ENCODE measurements around the gene CXADR.
A peak's percentile ranks its signal among the peaks of the same experiment; 100 is the strongest.

The CXADR gene

DNA sequence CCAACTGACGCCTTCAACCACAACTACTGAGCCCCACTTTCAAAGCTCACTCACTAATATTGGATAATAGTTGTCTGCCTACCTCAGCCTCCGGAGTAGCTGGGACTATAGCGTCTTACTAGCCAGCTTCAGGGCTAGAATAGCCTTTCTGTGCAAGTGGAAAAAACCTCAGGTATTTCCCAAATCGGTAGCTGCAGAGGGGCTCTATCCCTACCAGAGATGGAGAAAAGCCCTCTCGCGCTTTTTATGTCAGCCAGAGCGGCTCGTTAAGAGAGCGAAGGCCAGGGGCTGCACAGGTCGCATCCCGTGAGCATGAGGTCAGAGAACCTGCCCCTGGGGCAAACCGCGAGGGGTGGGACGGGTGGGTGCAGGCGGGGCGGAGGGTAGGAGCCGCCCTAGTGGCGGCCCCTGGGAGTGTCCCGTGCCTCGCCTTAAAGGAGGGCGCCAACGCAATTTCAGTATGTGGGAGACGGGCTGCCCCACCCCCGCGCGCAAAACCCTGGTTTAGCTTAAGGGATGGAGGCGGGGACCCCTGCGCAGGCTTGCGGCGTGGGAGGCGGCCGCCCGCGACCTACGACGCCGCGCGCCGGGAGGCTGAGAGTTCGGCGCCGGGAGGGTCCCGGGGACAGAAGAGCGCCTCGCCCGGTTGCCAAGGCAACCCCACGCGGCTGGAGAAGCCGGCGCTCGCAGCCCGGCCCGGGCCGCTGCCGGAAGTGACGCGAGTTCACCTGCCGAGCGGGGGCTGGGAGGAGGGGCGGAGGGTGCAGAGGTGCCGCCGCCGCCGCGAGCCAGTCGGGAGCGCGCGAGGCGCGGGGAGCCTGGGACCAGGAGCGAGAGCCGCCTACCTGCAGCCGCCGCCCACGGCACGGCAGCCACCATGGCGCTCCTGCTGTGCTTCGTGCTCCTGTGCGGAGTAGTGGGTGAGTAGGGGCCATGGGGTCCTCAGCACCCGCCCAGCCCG, at the start of gene CXADR:
Gene CXADR, plus strand, starts transcription at position 791 of the 961 bp plus-strand sequence. Its CDS starts 87 bp downstream, at position 878.
- TF ChIP-seq, protein P1, sequence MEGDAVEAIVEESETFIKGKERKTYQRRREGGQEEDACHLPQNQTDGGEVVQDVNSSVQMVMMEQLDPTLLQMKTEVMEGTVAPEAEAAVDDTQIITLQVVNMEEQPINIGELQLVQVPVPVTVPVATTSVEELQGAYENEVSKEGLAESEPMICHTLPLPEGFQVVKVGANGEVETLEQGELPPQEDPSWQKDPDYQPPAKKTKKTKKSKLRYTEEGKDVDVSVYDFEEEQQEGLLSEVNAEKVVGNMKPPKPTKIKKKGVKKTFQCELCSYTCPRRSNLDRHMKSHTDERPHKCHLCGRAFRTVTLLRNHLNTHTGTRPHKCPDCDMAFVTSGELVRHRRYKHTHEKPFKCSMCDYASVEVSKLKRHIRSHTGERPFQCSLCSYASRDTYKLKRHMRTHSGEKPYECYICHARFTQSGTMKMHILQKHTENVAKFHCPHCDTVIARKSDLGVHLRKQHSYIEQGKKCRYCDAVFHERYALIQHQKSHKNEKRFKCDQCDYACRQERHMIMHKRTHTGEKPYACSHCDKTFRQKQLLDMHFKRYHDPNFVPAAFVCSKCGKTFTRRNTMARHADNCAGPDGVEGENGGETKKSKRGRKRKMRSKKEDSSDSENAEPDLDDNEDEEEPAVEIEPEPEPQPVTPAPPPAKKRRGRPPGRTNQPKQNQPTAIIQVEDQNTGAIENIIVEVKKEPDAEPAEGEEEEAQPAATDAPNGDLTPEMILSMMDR (IDR thresholded peaks at IDR 0.05), result peak; percentile 15
- Histone ChIP-seq H3K27ac (peak within 1 kb of the TSS; percentile 44), H3K27me3 (ENCODE audit: control insufficient read depth, insufficient read depth, low read length) (no peaks in the 10 kb centered on the region), H3K4me1 (no peaks in the 10 kb centered on the region), H3K4me3 (ENCODE audit: low read depth, low read length) (peak within 1 kb of the TSS; percentile 71), H3K36me3 (ENCODE audit: control insufficient read depth, insufficient read depth, low read length) (no peaks in the 10 kb centered on the region), H3K9me3 (ENCODE audit: control insufficient read depth, low read length) (no peaks in the 10 kb centered on the region), H3K79me2 (no peaks in the 10 kb centered on the region), H2AFZ (peak within 1 kb of the TSS; percentile 84), H3K4me2 (ENCODE audit: low read length) (peak within 1 kb of the TSS; percentile 74), H3K9ac (no peak within 1 kb of the TSS)

DNA sequence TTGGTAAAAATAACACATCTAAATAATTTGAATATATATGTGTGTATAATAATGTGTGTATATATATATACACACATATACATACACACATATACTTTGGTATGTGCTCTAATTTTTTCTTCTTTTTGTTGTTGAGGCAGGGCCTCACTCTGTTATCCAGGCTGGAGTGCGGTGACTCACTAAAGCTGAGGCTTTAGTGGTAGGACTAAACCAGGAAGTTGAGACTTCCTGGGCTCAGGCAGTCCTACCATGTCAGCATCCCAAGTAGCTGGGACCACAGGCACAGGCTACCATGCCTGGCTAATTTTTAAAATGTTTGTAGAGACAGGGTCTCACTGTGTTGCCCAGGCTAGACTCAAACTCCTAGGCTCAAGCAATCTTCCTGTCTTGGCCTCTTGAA, 46.7 kb upstream of the CXADR start:
- TF ChIP-seq, protein P1 (IDR thresholded peaks at IDR 0.05), result no peak
- Histone ChIP-seq H3K9ac (no peak overlapping the region), H3K36me3 (ENCODE audit: control insufficient read depth, insufficient read depth, low read length) (no peaks in the 10 kb centered on the region), H3K79me2 (no peaks in the 10 kb centered on the region), H3K27me3 (ENCODE audit: control insufficient read depth, insufficient read depth, low read length) (no peaks in the 10 kb centered on the region), H3K9me3 (ENCODE audit: control insufficient read depth, low read length) (no peaks in the 10 kb centered on the region), H3K27ac (no peak overlapping the region), H2AFZ (no peak overlapping the region), H3K4me2 (ENCODE audit: low read length) (no peak overlapping the region), H3K4me3 (ENCODE audit: low read depth, low read length) (no peak overlapping the region), H3K4me1 (no peaks in the 10 kb centered on the region)

DNA sequence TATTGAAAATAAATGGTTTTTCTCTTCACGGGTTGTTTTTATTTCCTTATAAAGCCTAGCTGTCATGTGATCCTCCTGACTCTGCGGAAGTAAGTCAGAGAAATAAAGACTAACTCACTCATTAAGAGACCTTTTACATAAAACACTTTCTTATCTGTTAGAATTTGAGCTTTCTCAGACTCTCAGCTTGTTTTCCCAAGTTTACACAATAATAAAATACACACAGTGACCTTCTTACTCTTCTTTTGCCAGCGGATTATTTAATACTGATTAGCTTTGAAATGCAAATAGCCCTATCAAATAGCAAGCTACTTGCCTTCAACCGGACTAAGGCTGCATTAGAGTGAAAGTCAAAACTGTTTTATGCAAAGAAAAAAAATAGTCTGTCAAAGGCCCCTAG, 45.5 kb upstream of the CXADR start:
- peak overlapping the region; percentile 17 for H3K4me3 ChIP-seq (ENCODE audit: low read depth, low read length)
- peak overlapping the region; percentile 32 for H3K4me2 ChIP-seq (ENCODE audit: low read length)
- no peak overlapping the region for H3K9ac ChIP-seq
- no peak overlapping the region for H2AFZ ChIP-seq
- H3K27me3 ChIP-seq (ENCODE audit: control insufficient read depth, insufficient read depth, low read length), result no peaks in the 10 kb centered on the region
- TF ChIP-seq, protein P1 (IDR thresholded peaks at IDR 0.05), result no peak
- no peaks in the 10 kb centered on the region for H3K4me1 ChIP-seq
- H3K27ac ChIP-seq, result no peak overlapping the region
- no peaks in the 10 kb centered on the region for H3K36me3 ChIP-seq (ENCODE audit: control insufficient read depth, insufficient read depth, low read length)
- no peaks in the 10 kb centered on the region for H3K79me2 ChIP-seq
- no peaks in the 10 kb centered on the region for H3K9me3 ChIP-seq (ENCODE audit: control insufficient read depth, low read length)

DNA sequence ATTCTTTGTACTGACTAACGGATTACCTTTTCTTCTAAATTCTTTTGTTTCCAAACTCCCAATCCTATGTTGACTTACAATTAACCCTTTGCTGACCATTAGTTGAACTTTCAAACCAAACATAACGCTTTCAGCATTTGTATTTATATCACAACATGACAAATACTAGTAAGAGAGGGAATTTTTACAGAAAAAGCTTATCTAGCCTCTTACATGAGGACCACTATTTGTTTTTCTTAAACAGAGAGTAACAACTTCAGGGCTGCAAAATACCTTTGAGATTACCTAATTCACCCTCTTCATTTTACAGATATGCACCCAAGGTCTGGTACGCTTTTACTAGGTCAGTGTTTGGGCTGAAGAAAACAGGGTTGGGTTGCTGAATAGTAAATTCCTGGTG, 45.0 kb upstream of the CXADR start:
- TF ChIP-seq, protein P1 (IDR thresholded peaks at IDR 0.05), result no peak
- no peak overlapping the region for H3K9ac ChIP-seq
- H3K4me1 ChIP-seq, result no peaks in the 10 kb centered on the region
- H3K36me3 ChIP-seq (ENCODE audit: control insufficient read depth, insufficient read depth, low read length), result no peaks in the 10 kb centered on the region
- H3K9me3 ChIP-seq (ENCODE audit: control insufficient read depth, low read length), result no peaks in the 10 kb centered on the region
- H2AFZ ChIP-seq, result no peak overlapping the region
- H3K27me3 ChIP-seq (ENCODE audit: control insufficient read depth, insufficient read depth, low read length), result no peaks in the 10 kb centered on the region
- H3K4me2 ChIP-seq (ENCODE audit: low read length), result peak overlapping the region; percentile 32
- H3K79me2 ChIP-seq, result no peaks in the 10 kb centered on the region
- no peak overlapping the region for H3K27ac ChIP-seq
- peak overlapping the region; percentile 17 for H3K4me3 ChIP-seq (ENCODE audit: low read depth, low read length)
